Mesenteric fat pad (tissue), 1 donor: Measurements from ENCODE around the gene MRI1. TPM values are rescaled to one million over a fixed set of nuclear protein-coding genes. Genes with fewer than 3 reads are reported as not detected.

Experiments
- DNase-seq: peaks from one replicate; pipeline ENCODE4 v3.0.0-alpha.2; 2020; ENCODE audit warnings: low spot score
- total RNA-seq: library from RNA; stranded (reverse); fragmentation: NEBNext Ultra II Directional; extraction: Animal tissue kit (Norgen Biotek cat#: 25700); gene quantifications from one replicate; pipeline ENCODE4 v1.2.1, GENCODE V29; 2021
- donor health status: DM: yes; HTN: yes; CAD: no.

Gene MRI1
- total RNA-seq, 1 donor from 2014 or later, result 22.9 TPM

DNA sequence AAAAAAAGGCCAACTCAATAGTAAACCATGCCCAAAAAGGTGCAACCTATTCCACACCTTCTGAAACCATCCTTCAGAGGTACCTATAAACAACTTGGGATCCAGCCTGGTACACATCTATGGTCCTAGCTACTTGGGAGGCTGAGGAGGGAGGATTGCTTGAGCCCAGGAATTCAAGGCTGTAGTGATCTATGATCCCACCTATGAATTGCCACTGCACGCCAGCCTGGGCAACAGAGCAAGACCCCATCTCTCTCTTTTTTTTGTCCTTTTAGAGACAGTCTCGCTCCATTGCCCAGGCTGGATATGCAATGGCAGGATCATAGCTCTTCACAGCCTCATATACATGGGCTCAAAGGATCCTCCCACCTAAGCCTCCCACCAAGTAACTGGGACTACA, 57.0 kb downstream of the MRI1 start:
- no peak for DNase-seq

DNA sequence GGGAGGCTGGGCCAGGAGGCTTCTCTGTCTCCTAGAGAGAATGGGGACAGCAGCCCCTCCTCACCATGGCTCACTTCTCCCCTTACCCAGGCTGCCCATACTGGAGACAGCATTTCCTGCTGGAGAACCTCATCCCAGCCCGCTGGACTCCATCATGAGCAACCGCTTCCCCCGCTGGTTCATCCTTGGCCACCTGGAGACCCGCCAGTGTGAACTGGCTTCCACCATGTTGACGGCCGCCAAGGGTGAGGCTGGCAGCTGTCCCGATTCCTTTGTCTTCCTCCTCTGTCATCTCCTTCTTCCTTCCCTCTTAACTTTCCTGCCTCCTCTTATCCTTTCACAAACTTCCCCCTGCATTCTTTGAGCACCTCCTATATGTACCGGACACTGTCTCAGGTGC, 58.9 kb downstream of the MRI1 start:
- DNase-seq, result no peak

Other genes starting within 250 kb of the MRI1 start
- gene C19orf53, start 9.9 kb downstream of the MRI1 start, total RNA-seq, result 71.5 TPM
- gene ZSWIM4, start 30.9 kb downstream of the MRI1 start, total RNA-seq, result 5.2 TPM
- gene NANOS3, start 112.6 kb downstream of the MRI1 start, total RNA-seq, result not detected
- 0.67 TPM for gene BRME1, start 141.6 kb downstream of the MRI1 start, total RNA-seq
- 30.2 TPM for gene CC2D1A, start 141.7 kb downstream of the MRI1 start, total RNA-seq
- gene PODNL1, start 173.9 kb downstream of the MRI1 start, total RNA-seq, result 0.93 TPM
- gene DCAF15, start 188.0 kb downstream of the MRI1 start, total RNA-seq, result 17.5 TPM
- 12.2 TPM for gene RFX1, start 241.8 kb downstream of the MRI1 start, total RNA-seq